Activated gamma-delta T cell treated with anti-CD3 and anti-CD28 coated beads, Interleukin-2, amount 50 U/mL, for 16 hours (primary cell): ENCODE data around the gene TCF4.

ENCODE experiments used
- DNase-seq: peaks from one replicate; pipeline ENCODE4 v3.0.0-alpha.2; 2020; ENCODE audit warnings: low read depth

TCF4 gene

GRCh38 chr18:55544014-55544413 lies 44.0 kb downstream of the TCF4 start:
- no peak for DNase-seq

GRCh38 chr18:55543130-55543704 lies 44.8 kb downstream of the TCF4 start:
- DNase-seq: no peak

- DNase-seq: no peak
These were observed 46.4 kb downstream of the TCF4 start for GRCh38 chr18:55541571-55541970.

GRCh38 chr18:55539240-55539639 lies 48.8 kb downstream of the TCF4 start:
- no peak for DNase-seq

- DNase-seq: no peak
These were observed 53.0 kb downstream of the TCF4 start for GRCh38 chr18:55534996-55535395.

- no peak for DNase-seq
These were observed 53.4 kb downstream of the TCF4 start for GRCh38 chr18:55534547-55534946.

- DNase-seq: no peak
These were observed 57.8 kb downstream of the TCF4 start for GRCh38 chr18:55530166-55530565.

- DNase-seq: no peak
These were observed 58.4 kb downstream of the TCF4 start for GRCh38 chr18:55529581-55529980.

- DNase-seq: no peak
These were observed 62.1 kb downstream of the TCF4 start for GRCh38 chr18:55525845-55526244.

GRCh38 chr18:55524353-55525073 lies 63.5 kb downstream of the TCF4 start:
- no peak for DNase-seq

GRCh38 chr18:55523001-55523400 lies 65.0 kb downstream of the TCF4 start:
- DNase-seq: no peak

- no peak for DNase-seq
These were observed 66.0 kb downstream of the TCF4 start for GRCh38 chr18:55522011-55522410.

GRCh38 chr18:55517055-55517454 lies 70.9 kb downstream of the TCF4 start:
- DNase-seq: no peak

GRCh38 chr18:55515941-55516710 lies 71.9 kb downstream of the TCF4 start:
- DNase-seq: no peak

GRCh38 chr18:55515214-55515613 lies 72.8 kb downstream of the TCF4 start:
- no peak for DNase-seq

- no peak for DNase-seq
These were observed 74.8 kb downstream of the TCF4 start for GRCh38 chr18:55513161-55513560.

- no peak for DNase-seq
These were observed 76.7 kb downstream of the TCF4 start for GRCh38 chr18:55511277-55511676.

- no peak for DNase-seq
These were observed 77.2 kb downstream of the TCF4 start for GRCh38 chr18:55510809-55511208.

- DNase-seq: no peak
These were observed 78.2 kb downstream of the TCF4 start for GRCh38 chr18:55509631-55510324.

- no peak for DNase-seq
These were observed 79.3 kb downstream of the TCF4 start for GRCh38 chr18:55508651-55509050.

- no peak for DNase-seq
These were observed 81.9 kb downstream of the TCF4 start for GRCh38 chr18:55506074-55506473.

- no peak for DNase-seq
These were observed 83.2 kb downstream of the TCF4 start for GRCh38 chr18:55504808-55505207.
